Subcutaneous abdominal adipose tissue (tissue), 5 donors: ENCODE measurements around the gene TBATA.

ENCODE experiments used
- H3K27ac ChIP-seq: one replicate; pipeline ENCODE4 v1.7.0; 2013; ENCODE audit warnings: low read depth, mild to moderate bottlenecking, inconsistent platforms, low read length, moderate library complexity
- H3K27me3 ChIP-seq, 5 donors: one replicate each; pipeline ENCODE4 v1.7.0; 2013; ENCODE audit warnings: low read length in 5 of 5, inconsistent platforms in 1 of 5; ENCODE audit not compliant: control insufficient read depth in 5 of 5, insufficient read depth in 4 of 5
- H3K36me3 ChIP-seq, 5 donors: one replicate each; pipeline ENCODE4 v1.7.0; 2013; ENCODE audit warnings: low read length in 5 of 5; ENCODE audit not compliant: control insufficient read depth in 5 of 5, insufficient read depth in 5 of 5
- H3K4me1 ChIP-seq, 5 donors: one replicate each; pipeline ENCODE4 v1.7.0; 2013; ENCODE audit warnings: low read length in 5 of 5, mild to moderate bottlenecking in 3 of 5, moderate library complexity in 1 of 5; ENCODE audit not compliant: control insufficient read depth in 5 of 5, insufficient read depth in 5 of 5
- H3K4me3 ChIP-seq, 5 donors: one replicate each; pipeline ENCODE4 v1.7.0; 2013; ENCODE audit warnings: low read length in 5 of 5, low read depth in 1 of 5
- H3K9ac ChIP-seq, 5 donors: one replicate each; pipeline ENCODE4 v1.7.0; 2013; ENCODE audit warnings: low read length in 5 of 5, mild to moderate bottlenecking in 4 of 5, moderate library complexity in 3 of 5
- H3K9me3 ChIP-seq, 5 donors: one replicate each; pipeline ENCODE4 v1.7.0; 2013; ENCODE audit warnings: low read length in 5 of 5; ENCODE audit not compliant: control insufficient read depth in 5 of 5
- donor health status: healthy.
- donor health status: healthy.
- donor health status: healthy.
- donor health status: healthy.
- donor health status: healthy.

TBATA gene

DNA sequence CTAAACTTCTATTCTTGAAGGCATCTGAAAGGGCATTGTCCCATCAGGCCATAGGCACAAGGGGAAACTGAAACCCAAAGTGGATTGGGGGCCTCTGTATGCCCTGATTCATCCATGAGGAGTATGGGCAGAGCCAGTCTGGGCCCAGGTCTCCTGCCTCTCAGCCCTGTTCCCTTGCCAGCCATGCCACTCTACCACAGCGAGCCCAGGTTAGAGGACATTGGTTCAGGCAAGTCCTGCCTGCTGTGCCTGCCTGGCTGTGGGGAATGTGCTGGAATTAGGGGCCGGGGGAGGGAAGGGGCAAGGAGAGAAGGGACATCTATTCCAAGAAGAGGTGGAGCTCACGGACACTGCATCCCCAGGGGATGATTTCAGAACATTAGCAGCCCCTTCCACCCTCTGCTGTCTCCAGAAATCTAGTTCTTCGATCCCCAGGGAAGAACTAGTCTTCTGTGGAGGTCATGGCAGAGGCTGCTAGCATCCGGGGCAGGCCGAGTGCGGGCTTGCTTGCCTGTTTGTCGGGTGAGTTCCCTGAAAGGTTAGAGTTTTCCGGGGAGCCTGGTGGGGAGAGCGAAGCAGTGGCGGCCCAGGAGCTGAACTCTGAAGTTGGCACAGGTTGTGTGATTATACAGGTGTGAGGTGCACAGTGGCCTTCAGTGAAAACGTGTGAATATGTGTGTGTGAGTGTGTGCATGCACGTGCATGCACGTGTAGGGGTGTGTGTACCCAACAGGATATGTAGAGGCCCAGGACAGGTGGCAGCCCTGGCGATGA lies 37.8 kb downstream of the TBATA start:
- Histone ChIP-seq H3K27me3 (peaks cover 0 to 3% (median 0%) of the 10 kb centered on the region in 5 donors), H3K27ac (no peak overlapping the region), H3K4me3 (no peak overlapping the region), H3K36me3 (no peaks in the 10 kb centered on the region), H3K9me3 (peaks cover 0 to 5% (median 0%) of the 10 kb centered on the region in 5 donors), H3K9ac (no peak overlapping the region), H3K4me1 (peaks cover 7 to 35% (median 18%) of the 10 kb centered on the region in 5 donors)

DNA sequence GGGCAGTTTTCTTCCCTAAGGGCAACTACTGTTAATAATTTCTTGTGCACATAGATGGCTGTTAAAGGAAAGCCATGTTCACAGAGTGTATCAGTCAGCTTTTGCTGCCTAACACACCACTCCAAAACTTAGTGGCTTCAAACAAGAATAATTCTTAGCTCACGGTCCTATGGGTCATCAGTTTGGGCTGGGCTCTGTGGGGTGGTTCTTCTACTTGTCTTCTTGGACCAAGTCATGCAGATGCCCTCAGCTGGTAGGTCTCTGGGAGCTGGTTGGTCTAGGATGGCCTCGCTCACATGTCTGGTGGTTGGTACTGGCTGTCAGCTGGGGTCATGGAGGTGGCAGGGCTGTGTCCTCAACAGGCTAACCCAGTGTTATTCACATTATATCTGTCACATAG lies 39.6 kb downstream of the TBATA start:
- Histone ChIP-seq H3K4me1 (peaks cover 7 to 42% (median 23%) of the 10 kb centered on the region in 5 donors), H3K4me3 (no peak overlapping the region), H3K27ac (no peak overlapping the region), H3K9ac (no peak overlapping the region), H3K9me3 (peaks cover 0 to 5% (median 0%) of the 10 kb centered on the region in 5 donors), H3K36me3 (no peaks in the 10 kb centered on the region), H3K27me3 (peaks cover 0 to 3% (median 0%) of the 10 kb centered on the region in 5 donors)

DNA sequence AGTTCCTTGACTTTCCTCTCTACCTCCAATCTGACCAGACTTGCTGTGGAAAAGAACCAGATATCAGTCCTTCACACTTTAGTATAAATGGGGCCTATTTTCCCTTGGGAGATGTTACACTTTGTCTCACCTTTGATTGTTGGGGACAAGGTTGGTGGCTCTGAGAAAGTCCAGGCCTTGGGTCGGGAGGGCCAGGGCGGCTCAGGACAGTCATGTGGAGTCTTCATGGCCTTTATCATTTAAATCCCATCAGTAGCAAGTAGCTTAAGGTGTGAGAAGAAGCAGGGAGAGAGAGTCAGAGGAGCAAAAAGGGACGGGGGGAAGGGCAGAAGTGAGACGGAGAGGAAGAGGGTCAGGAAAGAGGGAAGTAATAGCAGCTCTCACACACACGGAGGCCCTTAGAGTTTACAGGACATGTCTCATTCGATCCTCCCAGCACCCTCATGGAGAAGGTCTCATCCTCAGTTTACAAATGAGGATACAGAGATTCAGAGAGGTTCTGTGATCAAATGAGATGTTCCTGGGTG lies 40.5 kb downstream of the TBATA start:
- no peak overlapping the region for H3K27ac ChIP-seq
- H3K4me1 ChIP-seq, result peaks cover 7 to 42% (median 23%) of the 10 kb centered on the region in 5 donors
- H3K36me3 ChIP-seq, result no peaks in the 10 kb centered on the region
- no peak overlapping the region for H3K9ac ChIP-seq
- H3K27me3 ChIP-seq, result peaks cover 0 to 3% (median 0%) of the 10 kb centered on the region in 5 donors
- no peak overlapping the region for H3K4me3 ChIP-seq
- peaks cover 0 to 5% (median 0%) of the 10 kb centered on the region in 5 donors for H3K9me3 ChIP-seq

DNA sequence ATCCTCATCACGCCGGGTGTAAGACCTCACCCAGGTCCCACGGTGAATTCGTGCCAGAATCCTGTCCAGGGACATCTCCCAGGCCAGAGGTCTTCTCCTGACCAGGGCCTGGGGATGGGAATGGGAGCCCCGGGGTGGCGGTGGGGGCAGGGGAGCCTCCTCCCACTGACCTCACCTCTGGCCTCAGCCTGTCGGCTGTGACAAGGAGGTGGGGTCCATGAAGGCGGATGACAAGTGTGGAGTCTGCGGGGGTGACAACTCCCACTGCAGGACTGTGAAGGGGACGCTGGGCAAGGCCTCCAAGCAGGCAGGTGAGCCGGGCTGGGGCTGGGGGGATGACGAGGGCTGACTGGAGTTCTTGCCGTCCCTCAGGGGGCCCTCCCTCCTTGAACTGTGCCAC lies 41.3 kb downstream of the TBATA start:
- peaks cover 0 to 3% (median 0%) of the 10 kb centered on the region in 5 donors for H3K27me3 ChIP-seq
- peaks cover 7 to 42% (median 23%) of the 10 kb centered on the region in 5 donors for H3K4me1 ChIP-seq
- no peak overlapping the region for H3K4me3 ChIP-seq
- no peak overlapping the region for H3K9ac ChIP-seq
- peaks cover 0 to 5% (median 0%) of the 10 kb centered on the region in 5 donors for H3K9me3 ChIP-seq
- H3K36me3 ChIP-seq, result no peaks in the 10 kb centered on the region
- H3K27ac ChIP-seq, result no peak overlapping the region

DNA sequence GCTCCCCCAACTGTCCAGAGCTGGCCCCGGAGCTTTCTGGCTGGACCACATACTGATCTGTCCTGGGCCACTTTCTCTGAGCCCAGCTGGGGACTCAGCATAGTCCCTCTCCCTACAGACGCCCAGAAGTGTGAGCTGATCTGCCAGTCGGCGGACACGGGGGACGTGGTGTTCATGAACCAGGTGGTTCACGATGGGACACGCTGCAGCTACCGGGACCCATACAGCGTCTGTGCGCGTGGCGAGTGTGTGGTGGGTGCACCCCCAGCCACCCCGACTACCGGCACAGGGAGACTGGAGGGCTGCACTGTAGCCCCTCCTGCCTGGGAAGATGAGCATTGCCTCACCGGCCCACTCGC lies 41.8 kb downstream of the TBATA start:
- Histone ChIP-seq H3K27me3 (peaks cover 0 to 3% (median 0%) of the 10 kb centered on the region in 5 donors), H3K9me3 (peaks cover 0 to 5% (median 0%) of the 10 kb centered on the region in 5 donors), H3K4me1 (peaks cover 7 to 42% (median 23%) of the 10 kb centered on the region in 5 donors), H3K9ac (peak overlapping the region in 1 of 5 donors; percentile 13), H3K27ac (no peak overlapping the region), H3K36me3 (no peaks in the 10 kb centered on the region), H3K4me3 (no peak overlapping the region)

DNA sequence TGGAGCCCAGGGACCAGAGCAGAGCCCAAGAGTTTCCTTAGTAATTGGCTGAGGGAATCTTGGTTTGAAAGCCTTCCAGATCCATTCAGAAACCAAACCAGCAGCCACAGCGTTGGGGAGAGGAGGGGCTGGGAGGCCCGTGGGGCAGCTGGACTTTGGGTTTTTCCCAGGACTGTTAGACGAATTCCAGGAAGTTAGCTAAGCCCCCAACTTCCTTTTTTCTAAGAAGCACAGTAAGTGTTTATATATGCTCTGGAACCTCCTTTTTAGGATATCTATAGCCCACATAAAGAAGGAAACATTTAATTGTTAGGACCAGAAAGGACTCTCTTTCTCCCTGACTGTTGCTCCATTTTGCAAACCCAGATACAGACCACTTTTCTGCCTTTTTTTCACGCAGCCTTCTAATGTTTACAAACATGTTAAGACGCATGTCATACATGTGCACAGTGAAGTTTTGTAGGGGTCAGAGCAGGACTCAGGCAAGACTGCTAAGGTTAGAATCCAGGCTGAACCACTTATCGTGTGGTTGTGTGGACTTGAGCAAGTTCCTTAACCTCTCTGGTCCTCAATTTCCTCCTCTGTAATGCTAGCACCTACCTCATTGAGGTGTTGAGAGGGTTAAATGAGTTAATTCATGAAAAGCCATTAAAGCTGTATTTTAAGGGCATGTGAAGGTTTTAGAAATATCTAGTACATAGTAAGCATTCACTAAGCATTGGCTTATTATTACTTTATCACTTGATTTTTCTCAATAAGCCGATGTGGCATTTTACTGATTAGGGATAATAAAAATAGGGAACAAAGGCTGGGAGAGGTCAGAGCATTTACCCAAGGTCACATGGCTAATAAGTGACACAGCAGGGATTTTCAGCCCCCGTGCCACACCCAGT lies 42.4 kb downstream of the TBATA start:
- peaks cover 0 to 5% (median 0%) of the 10 kb centered on the region in 5 donors for H3K9me3 ChIP-seq
- H3K4me3 ChIP-seq, result no peak overlapping the region
- H3K36me3 ChIP-seq, result no peaks in the 10 kb centered on the region
- H3K27ac ChIP-seq, result no peak overlapping the region
- peaks cover 0 to 3% (median 0%) of the 10 kb centered on the region in 5 donors for H3K27me3 ChIP-seq
- H3K4me1 ChIP-seq, result peaks cover 7 to 41% (median 23%) of the 10 kb centered on the region in 5 donors
- H3K9ac ChIP-seq, result peak overlapping the region in 1 of 5 donors; percentile 13

DNA sequence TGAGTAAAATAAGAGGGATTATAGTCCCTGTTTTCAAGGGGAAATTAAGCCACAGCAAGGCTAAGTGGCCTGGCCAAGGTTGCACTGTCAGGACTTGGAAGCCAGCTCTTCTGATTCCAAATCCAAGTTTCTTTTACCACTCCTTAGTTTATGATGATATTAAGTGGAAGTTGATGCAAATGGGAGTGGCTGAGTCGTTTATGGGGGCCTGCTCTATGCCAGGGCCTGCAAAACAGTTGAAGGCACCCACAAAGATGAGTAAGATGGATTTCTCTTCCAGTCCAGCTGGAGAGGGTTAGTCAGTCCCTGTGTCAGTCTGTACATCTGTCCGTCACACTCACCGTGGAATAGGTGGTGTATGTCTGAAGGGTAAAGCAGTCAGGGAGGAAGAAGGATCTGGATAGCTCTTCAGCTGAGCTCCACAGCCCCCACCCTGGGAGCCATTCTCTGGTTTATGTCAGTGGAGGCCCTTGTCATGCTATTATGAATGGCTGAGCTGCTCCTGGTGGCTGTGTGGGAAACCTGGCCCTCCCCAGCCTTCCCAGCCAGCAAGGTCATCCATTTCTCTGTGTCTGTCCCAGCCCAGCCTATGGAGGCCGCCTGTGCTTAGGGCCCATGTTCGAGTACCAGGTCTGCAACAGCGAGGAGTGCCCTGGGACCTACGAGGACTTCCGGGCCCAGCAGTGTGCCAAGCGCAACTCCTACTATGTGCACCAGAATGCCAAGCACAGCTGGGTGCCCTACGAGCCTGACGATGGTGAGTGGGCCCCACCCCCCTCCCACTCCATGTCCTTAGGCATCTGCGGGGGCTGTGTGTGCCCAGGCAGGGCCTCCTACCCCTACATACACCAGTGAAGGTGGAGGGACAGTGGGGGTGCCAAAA lies 44.5 kb downstream of the TBATA start:
- Histone ChIP-seq H3K27me3 (peaks cover 0 to 2% (median 0%) of the 10 kb centered on the region in 5 donors), H3K9ac (no peak overlapping the region)

DNA sequence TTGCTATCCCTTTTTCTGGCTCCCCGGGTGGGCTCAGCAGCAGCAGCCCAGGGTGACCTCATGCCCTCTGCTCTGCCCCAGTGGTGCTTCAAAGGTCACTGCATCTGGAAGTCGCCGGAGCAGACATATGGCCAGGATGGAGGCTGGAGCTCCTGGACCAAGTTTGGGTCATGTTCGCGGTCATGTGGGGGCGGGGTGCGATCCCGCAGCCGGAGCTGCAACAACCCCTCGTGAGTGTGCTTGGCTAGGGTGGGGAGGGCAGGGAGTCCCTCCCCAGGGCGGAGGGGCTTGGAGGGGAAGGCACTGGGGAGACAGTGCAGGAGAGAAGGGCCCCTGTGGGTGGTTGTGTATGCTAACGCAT lies 46.4 kb downstream of the TBATA start:
- Histone ChIP-seq H3K4me3 (no peak overlapping the region), H3K36me3 (no peaks in the 10 kb centered on the region), H3K9me3 (no peaks in the 10 kb centered on the region), H3K4me1 (peaks cover 7 to 25% (median 20%) of the 10 kb centered on the region in 5 donors), H3K9ac (no peak overlapping the region), H3K27me3 (peaks cover 0 to 2% (median 0%) of the 10 kb centered on the region in 5 donors), H3K27ac (no peak overlapping the region)

More for the DNA sequence above, 44.5 kb downstream of the TBATA start:
- Histone ChIP-seq H3K4me3 (no peak overlapping the region), H3K27ac (no peak overlapping the region), H3K4me1 (peaks cover 7 to 28% (median 23%) of the 10 kb centered on the region in 5 donors), H3K9me3 (peaks cover 0 to 3% (median 0%) of the 10 kb centered on the region in 5 donors), H3K36me3 (no peaks in the 10 kb centered on the region)

DNA sequence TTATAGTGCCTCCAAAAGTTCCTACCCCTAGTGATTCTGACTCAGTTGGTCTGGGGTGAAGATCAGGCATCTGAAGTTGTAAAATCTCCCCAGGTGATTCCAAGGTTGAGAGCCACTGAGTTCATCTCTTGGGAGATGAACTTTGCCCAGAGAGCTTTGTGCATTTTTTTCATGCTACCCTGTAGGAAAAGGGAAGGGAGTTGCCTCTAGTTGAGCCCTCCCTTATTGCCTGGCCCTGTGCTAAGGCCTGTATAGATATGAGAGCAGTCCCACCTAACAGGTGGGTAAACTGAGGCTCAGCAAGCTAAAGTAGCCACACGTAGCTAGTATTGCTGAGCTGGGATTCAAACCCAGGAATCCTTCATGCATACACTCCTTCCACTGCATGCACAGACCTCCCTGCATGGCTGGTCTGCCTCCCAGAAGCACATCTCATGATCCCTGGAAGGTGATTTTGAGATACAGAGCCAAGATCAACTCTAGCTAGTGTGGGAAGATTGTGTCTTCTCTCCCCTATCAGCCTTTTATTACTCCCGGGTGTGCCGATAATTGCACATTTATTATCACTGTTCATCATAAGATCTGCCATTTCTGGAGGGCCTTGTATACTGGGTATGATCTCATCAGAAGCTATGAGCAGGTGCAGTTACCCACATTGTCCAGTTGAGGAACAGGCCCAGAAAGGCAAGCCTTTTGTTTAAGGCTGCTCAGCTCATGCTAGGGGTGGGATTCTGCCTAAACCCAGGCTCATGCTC lies 47.0 kb downstream of the TBATA start:
- Histone ChIP-seq H3K36me3 (no peaks in the 10 kb centered on the region), H3K9ac (no peak overlapping the region), H3K4me3 (no peak overlapping the region), H3K9me3 (no peaks in the 10 kb centered on the region), H3K4me1 (peaks cover 4 to 19% (median 15%) of the 10 kb centered on the region in 5 donors), H3K27me3 (peaks cover 0 to 2% (median 0%) of the 10 kb centered on the region in 5 donors), H3K27ac (no peak overlapping the region)
